DND-41 (cell line): ENCODE measurements around the gene TFR2.

Experiments
- ATAC-seq: fragments of 200-7000 bp; cut with Tn5 transposase; 3 replicates; pipeline ENCODE4 v1.9.1; 2021; ENCODE audit warnings: low read depth; ENCODE audit not compliant: insufficient read depth
- DNase-seq: peaks from one replicate; pipeline ENCODE4 v3.0.0-alpha.2; 2020
- H2AFZ ChIP-seq: 2 replicates; pipeline ENCODE4 v1.6.0; 2012; ENCODE audit warnings: low read depth, low read length
- H3K27ac ChIP-seq: 2 replicates; pipeline ENCODE4 v1.5.1; 2012; ENCODE audit warnings: low read length, inconsistent platforms
- H3K27me3 ChIP-seq: fragments of 200-600 bp; sonication (generic); 2 replicates; pipeline ENCODE4 v1.6.0; 2012; ENCODE audit warnings: low read length, mild to moderate bottlenecking, inconsistent platforms; ENCODE audit not compliant: insufficient read depth, poor library complexity
- H3K36me3 ChIP-seq: 2 replicates; pipeline ENCODE4 v1.5.1; 2012; ENCODE audit warnings: low read length, inconsistent platforms; ENCODE audit not compliant: insufficient read depth
- H3K4me1 ChIP-seq: 2 replicates; pipeline ENCODE4 v1.5.1; 2012; ENCODE audit warnings: mild to moderate bottlenecking, low read length; ENCODE audit not compliant: insufficient read depth
- H3K4me2 ChIP-seq: 2 replicates; pipeline ENCODE4 v1.6.0; 2012; ENCODE audit warnings: mild to moderate bottlenecking, moderate library complexity, low read length, inconsistent platforms; ENCODE audit not compliant: insufficient read depth
- H3K4me3 ChIP-seq, 2 experiments: fragments of 200-600 bp in 1 of 2; shearing (Covaris generic) in 1 of 2; 2 replicates each; pipeline ENCODE4 v1.5.1; 2012 to 2016; ENCODE audit warnings: inconsistent platforms in 2 of 2, low read length in 2 of 2, mild to moderate bottlenecking in 2 of 2, low read depth in 1 of 2, moderate library complexity in 1 of 2
- H3K79me2 ChIP-seq: 2 replicates; pipeline ENCODE4 v1.6.0; 2012; ENCODE audit warnings: low read length, inconsistent platforms; ENCODE audit not compliant: insufficient read depth
- H3K9ac ChIP-seq: 2 replicates; pipeline ENCODE4 v1.6.0; 2012; ENCODE audit warnings: low read depth, mild to moderate bottlenecking, inconsistent platforms, low read length, moderate library complexity
- H3K9me3 ChIP-seq: 2 replicates; pipeline ENCODE4 v1.5.1; 2012; ENCODE audit warnings: low read length, moderate library complexity, mild to moderate bottlenecking, inconsistent platforms; ENCODE audit not compliant: insufficient read depth, severe bottlenecking
- H4K20me1 ChIP-seq: 2 replicates; pipeline ENCODE4 v1.6.0; 2012; ENCODE audit warnings: low read length; ENCODE audit not compliant: insufficient read depth
- EZH2 ChIP-seq: IDR thresholded peaks from 3 replicates; pipeline ENCODE4 v1.6.1; 2012; ENCODE audit warnings: borderline replicate concordance, low read depth, mild to moderate bottlenecking, moderate library complexity, low read length, inconsistent platforms; ENCODE audit not compliant: severe bottlenecking
- TF ChIP-seq, protein P1 (sequence below): IDR thresholded peaks from 2 replicates; pipeline ENCODE4 v1.5.1; 2012; ENCODE audit warnings: borderline replicate concordance, low read length, moderate library complexity, mild to moderate bottlenecking; ENCODE audit not compliant: poor library complexity, severe bottlenecking; ENCODE audit errors: extremely low read depth

Gene TFR2

DNA sequence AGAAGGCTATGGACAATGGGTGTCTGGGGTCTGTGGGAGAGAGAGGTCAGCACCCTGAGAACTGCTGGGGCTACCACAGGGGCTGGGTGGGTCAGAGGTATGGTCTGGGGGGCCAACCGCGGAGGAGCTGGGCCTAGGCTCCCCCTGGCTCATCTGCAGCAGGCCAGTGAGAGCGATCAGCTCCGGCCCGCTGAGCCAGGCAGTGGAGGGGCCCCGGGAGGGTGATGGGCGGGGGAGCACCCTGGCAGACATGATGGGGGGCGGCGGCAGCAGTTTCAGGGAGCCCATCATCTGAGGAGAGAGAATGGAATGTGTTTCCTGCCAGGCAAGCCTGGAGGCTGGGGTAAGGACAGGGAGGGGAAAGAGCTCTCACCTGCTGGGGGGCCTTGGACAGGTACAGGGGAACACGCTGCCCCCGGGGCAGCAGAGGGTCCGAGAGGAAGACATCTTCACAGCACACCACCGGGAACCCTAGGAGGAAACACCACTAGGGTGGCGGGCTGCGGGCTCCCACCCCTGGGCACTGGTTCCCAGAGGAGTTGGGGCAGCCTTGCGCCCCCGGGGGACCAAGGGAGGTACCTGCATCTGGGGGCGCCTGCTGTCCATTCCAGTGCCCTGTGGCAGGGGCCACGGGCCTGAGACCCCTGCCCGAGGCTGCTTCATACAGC lies 68.9 kb downstream of the TFR2 start:
- no peak overlapping the region for H3K4me2 ChIP-seq
- H3K79me2 ChIP-seq, result no peaks in the 10 kb centered on the region
- H3K4me1 ChIP-seq, result peaks cover 24% of the 10 kb centered on the region
- H4K20me1 ChIP-seq, result peaks cover 28% of the 10 kb centered on the region
- H3K27me3 ChIP-seq, result peaks cover 9% of the 10 kb centered on the region
- no peak overlapping the region for H3K9ac ChIP-seq
- no peak overlapping the region for H3K4me3 ChIP-seq
- no peaks in the 10 kb centered on the region for H3K9me3 ChIP-seq
- H3K36me3 ChIP-seq, result peaks cover 44% of the 10 kb centered on the region
- no peak overlapping the region for H2AFZ ChIP-seq
- TF ChIP-seq EZH2, result no peak
- TF ChIP-seq, protein P1, sequence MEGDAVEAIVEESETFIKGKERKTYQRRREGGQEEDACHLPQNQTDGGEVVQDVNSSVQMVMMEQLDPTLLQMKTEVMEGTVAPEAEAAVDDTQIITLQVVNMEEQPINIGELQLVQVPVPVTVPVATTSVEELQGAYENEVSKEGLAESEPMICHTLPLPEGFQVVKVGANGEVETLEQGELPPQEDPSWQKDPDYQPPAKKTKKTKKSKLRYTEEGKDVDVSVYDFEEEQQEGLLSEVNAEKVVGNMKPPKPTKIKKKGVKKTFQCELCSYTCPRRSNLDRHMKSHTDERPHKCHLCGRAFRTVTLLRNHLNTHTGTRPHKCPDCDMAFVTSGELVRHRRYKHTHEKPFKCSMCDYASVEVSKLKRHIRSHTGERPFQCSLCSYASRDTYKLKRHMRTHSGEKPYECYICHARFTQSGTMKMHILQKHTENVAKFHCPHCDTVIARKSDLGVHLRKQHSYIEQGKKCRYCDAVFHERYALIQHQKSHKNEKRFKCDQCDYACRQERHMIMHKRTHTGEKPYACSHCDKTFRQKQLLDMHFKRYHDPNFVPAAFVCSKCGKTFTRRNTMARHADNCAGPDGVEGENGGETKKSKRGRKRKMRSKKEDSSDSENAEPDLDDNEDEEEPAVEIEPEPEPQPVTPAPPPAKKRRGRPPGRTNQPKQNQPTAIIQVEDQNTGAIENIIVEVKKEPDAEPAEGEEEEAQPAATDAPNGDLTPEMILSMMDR, result no peak
- no peak for ATAC-seq
- H3K27ac ChIP-seq, result no peak overlapping the region
- DNase-seq, result no peak

DNA sequence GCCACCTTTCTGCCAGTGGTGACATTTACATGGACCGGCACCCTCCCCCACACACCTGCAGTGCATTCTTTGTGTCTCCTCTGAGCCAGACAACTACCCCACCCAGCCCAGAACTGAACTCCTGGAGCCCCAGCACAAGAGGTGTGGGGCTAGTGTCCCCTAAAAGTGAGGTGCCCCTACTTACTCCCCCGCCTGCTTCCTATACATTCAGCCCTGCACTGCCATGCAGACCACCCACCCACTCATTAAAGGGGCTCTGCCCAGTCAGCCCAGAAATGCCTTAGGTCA lies 69.6 kb downstream of the TFR2 start:
- peaks cover 31% of the 10 kb centered on the region for H4K20me1 ChIP-seq
- peaks cover 24% of the 10 kb centered on the region for H3K4me1 ChIP-seq
- no peaks in the 10 kb centered on the region for H3K79me2 ChIP-seq
- H3K36me3 ChIP-seq, result peaks cover 38% of the 10 kb centered on the region
- TF ChIP-seq, protein P1, result no peak
- no peak for TF ChIP-seq EZH2
- no peak overlapping the region for H3K27ac ChIP-seq
- no peaks in the 10 kb centered on the region for H3K9me3 ChIP-seq
- H3K4me2 ChIP-seq, result no peak overlapping the region
- ATAC-seq (no peak), DNase-seq (no peak)
- H3K4me3 ChIP-seq, result no peak overlapping the region
- peaks cover 9% of the 10 kb centered on the region for H3K27me3 ChIP-seq
- no peak overlapping the region for H2AFZ ChIP-seq
- no peak overlapping the region for H3K9ac ChIP-seq

DNA sequence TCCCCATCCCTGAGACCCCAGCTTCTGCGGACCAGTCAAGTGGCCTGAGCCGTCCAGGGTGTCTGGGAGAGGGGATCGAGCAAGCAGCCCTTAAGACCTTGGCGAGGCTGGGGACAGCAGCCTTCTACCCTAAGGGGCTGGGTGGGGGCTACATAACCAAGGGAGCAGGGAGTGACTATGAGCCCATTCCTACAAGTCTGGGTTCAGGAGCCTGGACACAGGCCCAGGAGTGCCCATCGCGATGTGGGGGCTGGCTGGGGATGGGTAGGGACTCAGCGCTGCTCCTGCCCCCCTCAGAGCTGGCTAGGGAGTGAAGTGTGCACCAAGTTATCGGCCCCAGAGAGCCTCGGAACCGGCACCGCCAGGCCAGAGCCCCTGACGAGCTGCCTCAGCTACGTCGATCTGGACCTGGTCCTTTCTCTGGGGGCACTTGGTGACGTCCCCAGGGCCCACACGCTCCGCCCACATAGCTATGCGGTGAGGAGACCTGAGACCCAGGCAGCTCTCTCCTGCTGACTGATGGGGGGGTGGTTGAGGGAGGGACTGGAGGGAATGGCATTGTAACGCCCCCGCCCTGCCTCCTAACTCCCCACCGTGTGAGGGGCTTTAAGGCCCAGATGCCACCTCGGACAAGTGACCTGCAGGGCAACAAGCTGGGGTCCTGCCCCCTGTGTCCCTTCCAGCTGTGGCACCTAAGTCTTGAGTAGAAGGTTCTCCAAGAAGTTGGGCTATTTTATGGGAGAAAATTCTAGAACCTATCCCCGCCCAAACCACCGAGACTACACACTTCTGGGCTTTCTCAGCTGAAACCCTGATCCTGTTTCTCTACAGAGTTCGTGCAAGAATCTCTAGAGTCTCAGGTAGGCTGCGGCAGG lies 70.2 kb downstream of the TFR2 start:
- no peak for ATAC-seq

More for the DNA sequence above, 70.2 kb downstream of the TFR2 start:
- H3K9ac ChIP-seq, result no peak overlapping the region
- H3K27ac ChIP-seq, result no peak overlapping the region
- peak overlapping the region; percentile 76; the same call in 1 of the 2 replicates for H3K4me2 ChIP-seq
- DNase-seq, result no peak
- no peak overlapping the region for H2AFZ ChIP-seq
- H3K27me3 ChIP-seq, result peaks cover 9% of the 10 kb centered on the region
- H3K9me3 ChIP-seq, result no peaks in the 10 kb centered on the region
- TF ChIP-seq, protein P1, result no peak
- no peak for TF ChIP-seq EZH2
- H3K36me3 ChIP-seq, result peaks cover 32% of the 10 kb centered on the region
- H3K4me3 ChIP-seq, result no peak overlapping the region
- peaks cover 31% of the 10 kb centered on the region for H4K20me1 ChIP-seq
- H3K79me2 ChIP-seq, result no peaks in the 10 kb centered on the region
- peaks cover 24% of the 10 kb centered on the region for H3K4me1 ChIP-seq
